Limb (tissue), 2 donors: Measurements from ENCODE around the gene AJUBA.
"Not testable (repeated sequence)": the region's sequence is repeated elsewhere in the genome, so short reads cannot be mapped to it uniquely, and the experiment has no call there.

Experiments used
- DNase-seq, 2 donors: peaks; one replicate each; pipeline ENCODE4 v3.0.0-alpha.2; 2016; ENCODE audit errors: extremely low spot score in 2 of 2

Gene AJUBA

DNA sequence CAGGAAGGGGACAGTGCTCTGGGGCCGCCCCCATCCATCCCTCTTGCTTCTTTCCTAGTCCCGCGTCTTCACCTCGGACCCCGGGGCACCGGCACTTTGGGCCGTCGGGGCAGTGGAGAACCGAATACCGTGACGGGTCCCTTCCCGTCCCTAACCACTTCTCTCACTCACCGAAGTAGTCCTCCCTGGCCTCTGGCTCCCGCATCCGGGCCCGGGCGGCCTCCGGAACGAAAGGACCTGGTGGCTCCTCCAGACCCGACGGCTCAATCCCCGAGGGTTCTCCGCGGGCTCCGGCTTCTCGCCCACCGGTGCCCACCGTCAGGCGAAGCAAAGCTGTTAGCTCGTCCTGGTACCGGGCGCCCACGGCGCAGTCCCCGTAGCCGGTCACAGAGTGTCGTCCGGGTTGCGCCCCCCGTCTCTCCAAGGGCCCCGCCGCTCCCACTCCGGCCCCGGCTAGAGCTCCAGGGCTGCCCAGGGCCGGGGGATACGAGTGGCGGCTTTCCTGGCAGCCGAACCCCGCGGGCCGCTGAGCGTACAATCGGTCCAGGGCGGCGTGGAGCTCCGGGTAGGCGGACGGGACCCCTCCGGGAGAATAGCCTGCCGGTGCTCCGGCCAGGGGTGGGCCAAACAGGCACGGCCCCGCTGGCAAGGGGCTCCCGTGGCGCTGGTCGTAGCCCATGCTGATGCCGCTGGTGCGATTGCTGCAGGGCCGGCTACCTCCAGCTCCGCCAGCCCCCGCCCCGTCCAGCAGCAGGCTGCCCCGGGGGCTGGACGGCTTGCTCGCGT is 1.1 kb downstream of the AJUBA start:
- DNase-seq, result no peak

DNA sequence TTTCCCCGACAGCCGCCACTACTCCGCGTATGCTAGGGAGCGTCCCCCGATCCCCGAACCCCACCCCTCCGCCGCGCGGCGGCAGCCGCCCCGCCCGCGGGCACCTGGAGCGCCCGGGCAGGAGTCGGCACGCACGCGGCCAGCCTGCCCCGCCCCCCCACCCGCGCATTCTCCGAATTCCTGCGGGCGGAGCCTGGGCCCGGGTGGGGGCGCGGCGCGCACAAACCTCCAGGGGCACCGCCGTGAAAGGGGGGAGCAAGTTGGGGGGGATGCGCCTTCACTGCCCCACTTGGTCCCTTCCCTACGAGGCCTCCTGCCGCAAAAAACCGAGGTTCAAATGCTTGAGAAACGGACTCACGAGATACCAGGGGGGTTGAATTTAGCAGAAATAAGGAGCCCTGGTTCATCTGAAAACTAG is 1.7 kb downstream of the AJUBA start:
- peak in 1 of 2 donors; percentile 84 for DNase-seq

DNA sequence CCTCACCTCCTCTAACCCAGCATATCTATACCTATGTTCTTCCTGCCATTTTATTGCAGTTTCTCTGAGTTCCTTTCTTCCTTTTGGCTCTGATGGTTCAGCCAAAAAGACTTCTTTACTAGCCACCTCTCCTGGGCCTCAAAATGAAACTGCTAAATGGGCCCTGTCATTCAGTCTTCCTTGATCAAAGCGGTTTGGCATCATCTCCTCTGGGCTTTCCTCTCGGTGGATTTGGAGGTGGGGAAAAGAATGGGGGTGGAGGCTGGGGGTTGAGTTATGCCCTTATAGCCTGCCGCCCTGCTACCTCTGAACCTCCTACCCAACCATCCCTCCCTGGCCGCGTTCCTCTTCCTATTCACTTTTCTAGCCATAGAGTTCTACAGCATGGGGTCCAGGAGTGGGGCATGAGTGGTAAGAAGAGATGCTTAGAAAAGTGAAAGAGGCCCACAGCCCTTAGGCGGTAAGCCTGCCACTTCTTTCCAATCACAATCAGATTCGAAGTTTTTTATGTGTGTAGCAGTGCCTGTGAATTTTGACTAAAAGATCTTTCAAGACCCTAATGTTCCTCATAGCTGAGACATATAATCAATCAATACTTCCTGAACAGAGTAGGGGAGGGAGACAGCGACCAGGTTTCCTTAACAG is 2.5 kb downstream of the AJUBA start:
- DNase-seq, result no peak

DNA sequence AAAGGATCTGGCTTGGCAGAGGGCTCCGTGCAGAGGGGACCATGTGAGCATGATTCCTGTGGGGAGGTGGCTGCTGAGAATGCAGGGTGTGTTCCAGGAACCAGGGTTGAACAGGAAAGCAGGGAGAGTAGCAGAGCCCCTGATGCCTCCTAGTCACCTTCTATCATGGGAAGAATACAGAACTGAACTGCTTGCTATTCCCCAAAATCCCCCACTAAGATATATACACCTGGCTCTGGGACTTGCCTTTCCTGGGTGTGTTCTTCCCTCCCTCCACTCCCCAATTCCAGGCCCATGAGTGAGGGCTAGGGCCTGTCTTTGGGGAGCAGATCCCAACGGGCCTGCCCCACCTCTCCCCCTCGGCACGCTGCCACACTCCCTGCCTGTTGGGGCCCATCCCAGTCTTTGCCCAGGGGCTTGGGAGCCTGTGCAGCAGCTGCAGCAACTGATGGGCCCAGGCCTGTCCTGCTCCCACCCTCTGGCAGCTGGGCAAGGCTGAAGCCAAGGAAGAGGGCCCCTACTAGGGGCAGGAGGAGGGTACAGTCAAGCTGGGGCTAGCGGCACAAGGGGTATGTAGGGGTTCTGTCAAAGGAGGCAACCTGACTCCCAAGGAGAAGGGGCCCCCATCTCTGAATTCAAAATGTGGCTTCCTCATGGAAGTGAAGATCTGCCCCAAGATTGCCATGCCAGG is 3.2 kb downstream of the AJUBA start:
- DNase-seq, result peak in 1 of 2 donors; percentile 67

DNA sequence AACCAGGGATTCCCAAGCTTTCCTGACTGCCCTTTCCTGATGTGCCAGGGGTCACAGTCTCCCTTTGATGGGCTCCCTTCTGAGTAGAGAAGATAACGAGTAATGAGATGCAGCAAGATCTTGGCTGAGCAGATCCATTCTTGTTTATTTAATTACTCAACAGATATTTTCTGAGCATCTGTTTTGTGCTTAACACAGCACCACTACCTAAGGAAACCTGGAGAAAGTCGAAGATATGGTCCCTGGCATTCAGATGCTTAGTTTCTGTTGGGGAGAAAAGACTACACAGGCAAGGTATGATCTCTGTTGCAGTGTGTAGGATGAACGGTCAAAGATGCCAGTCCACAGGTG is 3.9 kb downstream of the AJUBA start:
- DNase-seq, result no peak

DNA sequence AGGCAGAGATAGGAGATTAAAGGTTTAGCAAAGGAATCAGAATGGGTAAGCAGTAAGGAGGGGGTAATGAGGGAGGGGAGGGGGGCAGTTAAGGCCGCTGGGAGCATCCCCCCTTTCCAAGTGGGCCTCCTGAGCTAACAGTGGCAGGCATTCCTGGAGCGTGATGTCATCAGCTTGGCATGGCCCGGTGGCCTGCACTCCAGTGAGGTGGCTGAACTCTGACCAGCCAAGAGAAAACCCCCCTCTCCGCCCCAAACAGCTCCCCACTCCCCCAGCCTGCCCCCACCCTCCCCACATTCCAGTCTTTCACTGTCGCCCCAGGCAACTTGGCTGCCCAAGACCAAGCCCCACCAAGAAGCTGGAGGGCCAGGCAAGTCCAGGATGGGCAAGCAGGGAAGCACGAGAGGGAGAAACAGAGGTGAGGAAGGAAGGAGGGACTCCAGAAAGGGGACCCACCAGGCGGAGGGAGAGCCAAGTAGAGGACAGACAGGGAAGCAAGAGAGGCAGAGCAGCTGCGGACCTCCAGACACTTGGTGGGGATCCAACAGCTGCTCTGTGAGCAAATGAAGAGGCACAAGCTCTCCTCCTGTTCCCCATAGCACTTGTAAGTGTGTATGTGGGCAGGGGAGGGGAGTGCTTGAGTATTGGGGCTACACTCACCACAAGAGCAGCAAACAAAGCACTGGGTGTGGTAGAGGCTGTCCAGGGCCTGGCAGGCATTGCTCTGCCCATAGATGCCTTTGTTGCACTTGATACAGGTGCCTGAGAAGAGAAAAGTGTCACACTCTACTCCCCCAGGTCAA is 4.5 kb downstream of the AJUBA start:
- DNase-seq, result peak; percentile 71 to 85

DNA sequence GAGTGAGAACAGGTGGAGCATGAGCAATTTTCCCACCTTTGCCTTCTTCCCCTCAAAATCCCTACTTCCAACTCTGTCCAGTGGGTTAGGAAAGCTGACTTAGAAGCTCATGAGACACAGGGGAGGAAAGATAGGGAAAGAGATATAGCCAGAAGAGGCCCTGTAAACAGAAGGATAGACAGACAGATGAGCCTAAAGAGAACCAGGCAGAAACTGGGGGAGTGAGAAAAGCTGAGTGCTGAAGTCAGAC is 5.0 kb downstream of the AJUBA start:
- no peak for DNase-seq

DNA sequence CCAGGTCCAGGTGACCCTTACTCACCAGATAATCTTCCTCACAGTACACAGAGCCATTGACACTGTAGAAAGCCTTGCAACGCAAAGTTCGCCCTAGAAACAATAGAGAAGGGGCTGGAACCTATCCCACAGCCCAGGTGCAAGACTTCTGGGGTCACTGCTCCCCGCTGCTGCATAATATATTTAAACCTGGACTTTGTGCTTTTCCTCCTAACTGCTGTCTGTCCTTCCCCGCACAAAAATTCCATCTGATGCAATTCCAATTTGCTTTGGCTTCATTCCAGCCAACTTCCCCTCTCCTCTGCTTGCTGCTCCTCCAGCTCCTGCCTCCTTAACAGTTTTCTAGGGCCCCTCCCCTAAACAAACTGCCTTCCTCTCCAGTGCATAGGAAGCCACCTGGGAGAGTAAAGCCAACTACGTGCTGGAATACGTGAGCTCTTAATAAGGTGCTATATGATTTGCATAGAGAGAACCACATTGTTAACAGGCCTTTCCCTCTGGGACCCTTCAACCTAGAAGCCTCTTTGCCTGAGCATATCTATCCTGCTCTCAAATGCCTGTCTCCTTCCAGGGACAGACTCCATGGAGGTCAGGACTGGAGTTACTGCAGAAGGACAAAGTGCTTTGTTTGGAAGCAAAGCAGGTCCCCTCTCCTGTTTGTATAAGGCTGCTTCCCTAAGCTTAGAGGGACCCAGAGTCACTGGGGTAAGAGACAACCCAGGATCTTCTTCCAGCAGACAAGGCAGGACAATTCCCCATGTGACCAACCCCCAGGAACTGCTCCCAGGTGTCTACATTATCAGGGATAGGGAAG is 5.5 kb downstream of the AJUBA start:
- no peak for DNase-seq

DNA sequence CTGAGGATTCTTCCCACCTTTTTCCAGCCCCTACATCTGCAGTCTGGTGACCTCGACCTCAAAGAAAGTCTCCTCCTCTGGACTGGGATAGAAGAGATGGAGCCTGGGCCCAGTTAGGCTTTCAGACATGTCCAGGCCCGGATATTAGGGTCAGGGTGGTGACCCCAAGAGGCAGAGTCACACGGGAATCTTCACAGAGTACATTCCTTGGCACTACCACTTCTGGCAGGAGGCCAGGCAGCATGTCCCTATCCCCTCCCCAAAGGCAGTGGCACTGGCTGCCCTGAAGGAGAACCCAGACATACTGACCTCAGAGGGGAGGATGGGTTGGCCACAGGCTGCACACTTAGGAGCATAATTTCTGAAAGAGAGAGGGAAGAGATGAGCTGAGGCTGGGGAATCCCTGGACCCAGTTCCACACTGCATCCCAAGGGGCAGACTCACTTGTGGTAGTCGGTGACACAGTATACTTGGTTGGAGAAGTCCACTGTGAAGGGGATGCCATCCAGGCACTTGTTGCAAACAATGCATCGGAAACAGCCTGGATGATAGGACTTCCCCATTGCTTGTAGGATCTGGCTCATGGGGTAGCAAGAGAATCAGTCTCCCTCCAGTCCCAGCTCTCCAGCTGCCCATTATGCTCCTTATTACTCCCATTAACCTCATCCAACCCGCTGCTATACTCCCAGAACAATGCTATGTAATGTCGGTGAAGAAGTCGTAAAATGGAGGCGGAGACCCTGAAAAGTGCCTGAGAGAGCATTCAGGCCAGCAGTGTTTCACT is 7.6 kb downstream of the AJUBA start:
- DNase-seq, result no peak

DNA sequence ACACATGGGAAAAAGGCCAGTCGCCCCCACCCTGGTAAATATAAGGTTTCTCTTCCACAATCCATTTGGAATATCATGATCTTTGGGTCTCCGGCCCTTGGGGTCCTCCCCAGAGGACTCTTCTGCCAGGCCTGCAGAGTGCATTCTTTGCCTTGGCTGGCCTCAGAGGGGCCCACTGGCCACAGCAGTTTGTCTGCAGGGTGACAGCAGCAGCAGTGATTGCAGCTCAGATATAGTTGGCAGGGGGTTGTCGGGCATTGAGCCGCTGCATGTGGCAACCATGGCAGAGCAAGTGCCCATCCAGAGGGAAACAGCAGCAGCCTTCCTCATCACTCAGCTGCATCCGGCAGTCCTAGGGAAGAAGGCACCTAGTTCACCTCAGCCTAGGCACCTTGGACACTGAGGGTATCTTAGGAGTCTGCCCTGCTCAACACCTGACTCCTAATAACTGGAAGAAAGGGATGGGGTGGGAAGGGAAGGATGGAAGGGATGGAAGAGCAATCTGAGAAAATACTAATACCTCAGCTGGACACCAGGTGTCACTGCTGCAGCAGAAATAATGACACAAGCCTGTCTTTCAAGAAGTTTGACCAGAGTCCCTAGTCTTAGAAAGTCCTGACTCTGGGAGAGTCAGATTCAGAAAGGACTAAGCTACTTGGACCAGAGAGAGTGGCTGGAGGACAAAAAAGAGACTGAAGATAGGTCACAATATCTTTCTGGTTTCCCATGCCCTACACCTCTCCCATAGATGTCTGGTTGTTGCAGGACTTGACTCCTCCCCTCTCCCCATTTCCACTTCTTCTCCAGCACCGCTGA is 8.9 kb downstream of the AJUBA start:
- peak in 1 of 2 donors; percentile 75 for DNase-seq

DNA sequence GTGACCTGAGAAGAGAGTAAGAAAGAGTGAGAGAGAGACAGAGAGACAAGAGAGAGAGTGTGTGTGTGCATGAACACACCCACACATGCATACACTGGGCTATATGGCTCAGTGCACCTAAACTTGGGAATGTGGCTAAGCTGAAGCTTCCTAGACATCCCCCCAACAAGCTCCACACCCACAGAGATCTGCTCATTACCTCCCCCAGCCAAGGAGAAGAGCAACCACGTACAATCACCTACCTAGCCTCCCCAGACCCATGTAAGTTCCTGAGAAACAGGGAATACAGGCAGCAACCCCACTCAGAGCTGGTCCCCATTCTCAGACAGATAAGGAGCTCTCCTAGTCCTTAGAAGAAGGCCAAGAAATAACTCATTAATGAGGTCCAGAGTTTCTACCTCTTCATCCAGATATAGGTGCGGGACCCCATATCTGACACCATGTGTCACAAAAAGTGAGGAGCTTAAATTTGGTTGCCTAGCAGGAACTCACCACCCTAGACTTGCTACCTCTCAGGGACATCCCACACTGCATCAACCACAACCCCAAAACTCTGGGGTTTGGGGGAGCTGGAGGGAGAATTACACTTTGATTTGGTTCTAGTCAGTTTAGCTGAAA is 9.9 kb downstream of the AJUBA start:
- DNase-seq, result no peak

DNA sequence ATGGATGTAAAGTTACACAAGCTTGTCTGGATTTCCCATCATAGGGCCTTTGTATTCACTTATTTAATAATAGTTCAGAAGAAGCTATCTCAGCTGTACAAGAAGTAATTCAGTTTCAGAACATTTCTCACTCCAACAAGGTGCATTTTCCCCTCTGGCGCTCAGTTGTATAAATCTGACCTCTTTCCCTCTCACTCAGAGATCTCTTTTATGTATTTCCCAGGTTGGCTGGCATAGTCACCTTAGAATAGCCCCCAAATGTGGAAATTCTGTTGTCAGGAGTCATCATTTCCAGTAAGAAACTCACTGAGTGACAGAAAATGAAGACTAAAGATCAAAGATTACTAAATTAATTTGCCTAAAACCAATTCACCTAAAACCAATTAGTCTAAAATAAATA is 11.2 kb downstream of the AJUBA start:
- DNase-seq, result no peak

DNA sequence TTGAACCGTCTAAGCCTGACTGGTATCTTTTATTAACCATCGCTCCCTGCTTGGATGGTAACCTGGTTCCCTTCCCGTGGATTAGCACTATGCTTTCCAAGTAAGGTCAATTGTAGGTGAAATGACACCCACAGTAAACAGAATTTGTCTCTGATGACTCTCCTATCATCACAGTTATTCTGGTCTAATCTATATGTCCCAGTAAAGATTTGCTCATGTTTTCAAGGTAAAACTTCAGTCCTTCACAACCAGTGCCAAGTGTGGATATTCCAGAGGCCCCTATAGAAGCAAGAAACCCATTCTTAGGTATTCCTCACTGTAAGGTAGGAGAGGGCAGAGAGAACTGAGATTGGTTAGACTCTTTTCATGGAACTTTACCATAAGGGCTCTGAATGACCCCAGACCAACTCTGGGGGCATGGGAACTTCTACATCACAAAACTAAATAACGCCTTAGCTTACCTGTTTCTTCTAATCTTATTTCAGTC is 15.5 kb downstream of the AJUBA start:
- no peak for DNase-seq

DNA sequence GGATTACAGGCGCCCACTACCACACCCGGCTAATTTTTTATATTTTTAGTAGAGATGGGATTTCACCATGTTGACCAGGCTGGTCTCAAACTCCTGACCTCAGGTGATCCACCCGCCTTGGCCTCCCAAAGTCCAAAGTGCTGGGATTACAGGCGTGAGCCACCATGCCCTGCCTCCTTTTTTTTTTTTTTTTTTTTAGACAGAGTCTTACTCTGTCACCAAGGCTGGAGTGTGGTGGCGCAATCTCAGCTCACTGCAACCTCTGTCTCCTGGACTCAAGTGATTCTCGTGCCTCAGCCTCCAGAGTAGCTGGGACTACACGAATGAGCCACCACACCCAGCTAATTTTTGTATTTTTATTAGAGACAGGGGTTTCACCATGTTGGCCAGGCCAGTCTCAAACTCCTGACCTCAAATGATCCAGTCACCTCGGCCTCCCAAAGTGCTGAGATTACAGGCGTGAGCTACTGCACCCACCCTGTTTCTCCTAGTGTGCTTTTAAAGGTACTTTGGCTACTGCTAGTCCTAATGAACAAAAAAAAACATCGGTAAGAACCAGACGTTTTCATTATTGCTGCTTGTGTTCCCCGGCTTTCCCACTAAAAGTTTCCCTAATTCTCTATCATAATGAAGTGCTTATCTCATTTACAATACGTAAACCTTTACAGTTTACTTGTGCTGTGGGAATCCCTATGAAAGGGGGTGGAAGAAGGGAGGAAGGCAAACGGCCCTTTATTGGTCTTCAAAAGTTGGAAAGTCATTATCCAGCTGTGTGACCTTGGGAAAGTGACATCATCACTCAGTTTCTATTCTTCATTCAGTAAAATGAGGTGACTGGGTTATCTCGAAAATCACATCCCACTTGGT is 16.2 kb downstream of the AJUBA start:
- not testable (repeated sequence) for DNase-seq

DNA sequence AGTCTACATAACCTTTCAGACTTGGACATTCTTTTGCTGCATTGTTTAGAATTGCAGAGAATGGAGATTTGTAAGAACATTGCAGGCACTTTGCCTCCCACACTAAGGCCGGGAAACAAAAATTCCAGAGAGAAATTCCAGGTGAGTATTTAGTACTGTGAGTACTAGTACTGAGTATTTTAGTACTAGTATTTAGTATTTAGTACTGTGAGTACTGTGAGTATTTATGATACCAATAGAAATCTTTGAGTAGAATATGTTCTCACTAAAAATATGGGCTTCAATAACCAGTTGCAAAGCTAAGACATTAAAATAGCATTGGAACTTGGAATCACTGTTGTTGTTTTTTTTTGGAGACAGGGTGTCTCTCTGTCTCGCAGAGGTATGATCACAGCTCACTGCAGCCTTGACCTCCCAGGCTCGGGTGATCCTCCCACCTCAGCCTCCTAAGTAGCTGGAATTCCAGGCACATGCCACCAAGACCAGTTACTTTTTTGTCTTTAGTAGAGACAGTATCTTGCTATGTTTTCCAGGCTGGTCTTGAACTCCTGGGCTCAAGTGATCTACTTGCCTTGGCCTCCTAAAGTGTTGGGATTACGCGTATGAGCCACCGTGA is 20.2 kb downstream of the AJUBA start:
- no peak for DNase-seq

DNA sequence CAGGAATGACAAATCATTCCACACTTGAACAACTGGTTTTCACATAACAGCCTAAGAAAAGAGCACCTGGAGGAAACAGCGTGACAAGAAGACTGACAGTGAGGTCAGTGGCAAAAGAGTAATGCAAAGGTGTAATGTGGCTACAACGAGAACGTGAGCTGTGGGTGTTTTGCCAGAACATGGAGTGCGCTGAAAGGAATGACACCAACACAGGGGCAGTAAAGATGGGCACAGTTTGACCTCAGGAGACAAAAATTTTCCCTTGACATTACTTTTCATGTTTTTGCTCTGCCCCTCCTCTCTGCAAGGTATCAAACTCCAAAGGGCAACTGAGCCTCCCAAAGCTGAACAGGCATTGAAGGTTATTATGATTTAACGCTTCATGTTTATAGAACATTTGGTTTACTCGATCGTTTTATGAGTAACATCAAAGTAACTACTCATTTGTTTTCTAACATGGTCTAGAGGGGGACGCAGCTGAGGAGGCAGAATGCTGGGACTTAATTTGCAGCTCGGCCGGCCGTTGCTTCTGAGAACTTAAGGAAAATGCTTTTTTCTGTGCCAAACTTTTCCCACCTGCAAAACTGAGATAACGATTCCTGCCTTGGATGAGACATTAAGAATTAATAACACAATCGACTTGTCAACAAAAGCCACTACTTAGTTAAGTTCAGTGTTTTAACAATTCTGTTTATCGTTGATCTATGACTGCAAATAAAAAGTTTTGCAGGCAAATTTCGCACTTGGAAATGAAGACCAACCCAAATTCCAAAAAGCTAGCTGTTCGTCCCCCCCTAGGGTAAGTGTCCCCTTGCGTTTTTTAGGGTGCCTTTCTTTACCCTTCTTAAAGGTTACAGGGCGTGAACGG is 26.4 kb downstream of the AJUBA start:
- DNase-seq, result no peak

DNA sequence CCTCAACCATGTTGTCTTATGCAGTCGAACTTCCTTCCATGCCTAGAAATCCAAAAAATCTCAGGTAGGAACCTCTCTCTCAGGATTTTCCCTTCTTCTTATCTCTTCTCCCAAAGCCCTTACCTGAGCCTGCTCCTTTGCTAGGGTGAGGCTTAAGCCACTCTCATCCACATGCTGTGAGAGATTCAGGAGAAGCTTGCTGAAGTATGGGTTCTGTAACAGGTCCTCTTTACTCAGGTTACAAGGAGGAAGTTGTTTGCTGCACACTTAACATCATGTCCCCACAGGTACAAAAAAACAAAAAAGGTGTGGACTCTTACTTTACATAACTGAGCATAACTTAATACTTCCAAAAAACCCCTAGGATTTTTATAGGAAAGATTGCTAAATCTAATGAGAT is 29.9 kb downstream of the AJUBA start:
- no peak for DNase-seq
